Peyer's patch (tissue), 4 donors: ENCODE results near the gene CDH23. TPM values are rescaled to one million over a fixed set of nuclear protein-coding genes. Genes with fewer than 3 reads are reported as not detected.

Experiments used
- DNase-seq, 3 donors: peaks; one replicate each; pipeline ENCODE4 v3.0.0-alpha.2; 2017 to 2019
- H3K27ac ChIP-seq, 4 donors: fragments of 200-600 bp; sonication (generic); one replicate each; pipeline ENCODE4 v1.5.1; 2016 to 2019
- H3K27me3 ChIP-seq, 2 donors: fragments of 200-600 bp; sonication (generic); one replicate each; pipeline ENCODE4 v1.5.1; 2019
- H3K36me3 ChIP-seq, 3 donors: fragments of 200-600 bp; sonication (generic); one replicate each; pipeline ENCODE4 v1.5.1; 2016 to 2019
- H3K4me1 ChIP-seq, 4 donors: fragments of 200-600 bp; sonication (generic); one replicate each; pipeline ENCODE4 v1.5.1; 2016 to 2019
- H3K4me3 ChIP-seq, 4 donors: fragments of 200-600 bp; sonication (generic); 1 replicate in 3 of 4; 2 replicates in 1 of 4; pipeline ENCODE4 v1.5.1; 2016 to 2019; ENCODE audit warnings: mild to moderate bottlenecking in 1 of 4
- H3K9me3 ChIP-seq, 4 donors: fragments of 200-600 bp; sonication (generic); one replicate each; pipeline ENCODE4 v1.5.1; 2016 to 2019; ENCODE audit warnings: mild to moderate bottlenecking in 1 of 4
- POLR2A ChIP-seq, 2 donors: fragments of 450-650 bp; IDR thresholded peaks; one replicate each; pipeline ENCODE4 v1.5.1; 2017; ENCODE audit warnings: antibody characterized with exemption in 2 of 2, mild to moderate bottlenecking in 2 of 2, moderate library complexity in 2 of 2
- total RNA-seq, 4 donors: library from RNA; depleted of rRNA; stranded (reverse); fragments of >200 nt; gene quantifications; one replicate each; pipeline ENCODE4 v1.1.0, GENCODE V29; 2016
- TF ChIP-seq, protein P1 (sequence below), 6 experiments: fragments of 450-650 bp in 4 of 6; fragments of 200-600 bp in 2 of 6; sonication (generic) in 1 of 6; IDR thresholded peaks; one replicate each; pipeline ENCODE4 v1.5.1; 2017 to 2019; ENCODE audit warnings: antibody characterized with exemption in 6 of 6, mild to moderate bottlenecking in 3 of 6, moderate library complexity in 1 of 6

Gene CDH23
- total RNA-seq, 4 donors from 2014 or later: 3.2 to 9.9 (median 5.4) TPM

DNA sequence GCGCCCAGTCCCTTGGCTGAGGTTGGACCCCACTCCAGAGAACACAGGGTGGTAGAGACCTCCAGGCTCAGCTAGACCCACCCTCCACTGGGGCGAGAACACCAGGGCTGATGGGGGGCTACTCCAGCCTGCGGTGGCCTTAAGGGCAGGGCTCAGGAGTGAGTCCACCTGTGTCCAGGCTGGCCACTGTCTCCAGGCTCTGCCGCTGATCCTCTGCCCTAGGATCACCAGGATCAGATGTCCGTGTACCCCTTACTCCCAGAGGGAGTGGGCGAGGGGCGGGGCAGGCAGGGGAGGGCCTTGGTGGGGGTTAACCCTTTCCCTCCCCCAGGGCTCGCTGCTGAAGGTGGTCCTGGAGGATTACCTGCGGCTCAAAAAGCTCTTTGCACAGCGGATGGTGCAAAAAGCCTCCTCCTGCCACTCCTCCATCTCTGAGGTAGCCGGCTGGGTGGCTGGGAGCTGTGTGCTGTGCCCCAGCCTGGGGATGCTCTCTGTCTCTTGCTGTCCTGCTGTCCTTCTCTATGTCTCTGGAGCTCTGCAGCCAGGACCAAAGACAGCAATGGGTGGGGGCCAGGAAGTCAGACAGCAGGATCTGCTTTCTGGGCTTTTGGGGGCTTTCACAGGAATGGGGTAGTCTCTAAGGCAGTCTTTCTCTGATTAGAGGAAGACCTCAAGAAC is 416.3 kb downstream of the CDH23 start:
- H3K36me3 ChIP-seq: peaks cover 0 to 33% (median 0%) of the 10 kb centered on the region in 3 donors

DNA sequence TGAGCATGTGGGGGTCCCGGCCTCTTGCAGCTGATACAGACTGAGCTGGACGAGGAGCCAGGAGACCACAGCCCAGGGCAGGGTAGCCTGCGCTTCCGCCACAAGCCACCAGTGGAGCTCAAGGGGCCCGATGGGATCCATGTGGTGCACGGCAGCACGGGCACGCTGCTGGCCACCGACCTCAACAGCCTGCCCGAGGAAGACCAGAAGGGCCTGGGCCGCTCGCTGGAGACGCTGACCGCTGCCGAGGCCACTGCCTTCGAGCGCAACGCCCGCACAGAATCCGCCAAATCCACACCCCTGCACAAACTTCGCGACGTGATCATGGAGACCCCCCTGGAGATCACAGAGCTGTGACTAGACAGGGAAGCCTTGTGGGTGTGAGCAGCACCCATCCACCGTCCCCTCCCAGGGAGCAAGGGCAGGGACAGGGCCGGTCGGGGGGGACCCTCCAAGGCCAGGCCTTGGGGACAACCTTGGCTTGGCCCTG is 418.2 kb downstream of the CDH23 start:
- no peak for TF ChIP-seq POLR2A (IDR thresholded peaks at IDR 0.05)
- TF ChIP-seq, protein P1, sequence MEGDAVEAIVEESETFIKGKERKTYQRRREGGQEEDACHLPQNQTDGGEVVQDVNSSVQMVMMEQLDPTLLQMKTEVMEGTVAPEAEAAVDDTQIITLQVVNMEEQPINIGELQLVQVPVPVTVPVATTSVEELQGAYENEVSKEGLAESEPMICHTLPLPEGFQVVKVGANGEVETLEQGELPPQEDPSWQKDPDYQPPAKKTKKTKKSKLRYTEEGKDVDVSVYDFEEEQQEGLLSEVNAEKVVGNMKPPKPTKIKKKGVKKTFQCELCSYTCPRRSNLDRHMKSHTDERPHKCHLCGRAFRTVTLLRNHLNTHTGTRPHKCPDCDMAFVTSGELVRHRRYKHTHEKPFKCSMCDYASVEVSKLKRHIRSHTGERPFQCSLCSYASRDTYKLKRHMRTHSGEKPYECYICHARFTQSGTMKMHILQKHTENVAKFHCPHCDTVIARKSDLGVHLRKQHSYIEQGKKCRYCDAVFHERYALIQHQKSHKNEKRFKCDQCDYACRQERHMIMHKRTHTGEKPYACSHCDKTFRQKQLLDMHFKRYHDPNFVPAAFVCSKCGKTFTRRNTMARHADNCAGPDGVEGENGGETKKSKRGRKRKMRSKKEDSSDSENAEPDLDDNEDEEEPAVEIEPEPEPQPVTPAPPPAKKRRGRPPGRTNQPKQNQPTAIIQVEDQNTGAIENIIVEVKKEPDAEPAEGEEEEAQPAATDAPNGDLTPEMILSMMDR (IDR thresholded peaks at IDR 0.05): no peak
- H3K27ac ChIP-seq: no peak overlapping the region
- no peaks in the 10 kb centered on the region for H3K9me3 ChIP-seq
- no peaks in the 10 kb centered on the region for H3K27me3 ChIP-seq
- DNase-seq: no peak
- H3K4me3 ChIP-seq: no peak overlapping the region
- peaks cover 0 to 52% (median 7%) of the 10 kb centered on the region in 3 donors for H3K36me3 ChIP-seq
- H3K4me1 ChIP-seq: peaks cover 0 to 9% (median 0%) of the 10 kb centered on the region in 4 donors

More for the DNA sequence above, 416.3 kb downstream of the CDH23 start:
- H3K4me3 ChIP-seq: no peak overlapping the region
- no peaks in the 10 kb centered on the region for H3K9me3 ChIP-seq
- no peak overlapping the region for H3K27ac ChIP-seq
- no peaks in the 10 kb centered on the region for H3K27me3 ChIP-seq
- peaks cover 0 to 9% (median 0%) of the 10 kb centered on the region in 4 donors for H3K4me1 ChIP-seq
- no peak for TF ChIP-seq POLR2A (IDR thresholded peaks at IDR 0.05)
- TF ChIP-seq, protein P1 (IDR thresholded peaks at IDR 0.05): no peak
- DNase-seq: no peak

DNA sequence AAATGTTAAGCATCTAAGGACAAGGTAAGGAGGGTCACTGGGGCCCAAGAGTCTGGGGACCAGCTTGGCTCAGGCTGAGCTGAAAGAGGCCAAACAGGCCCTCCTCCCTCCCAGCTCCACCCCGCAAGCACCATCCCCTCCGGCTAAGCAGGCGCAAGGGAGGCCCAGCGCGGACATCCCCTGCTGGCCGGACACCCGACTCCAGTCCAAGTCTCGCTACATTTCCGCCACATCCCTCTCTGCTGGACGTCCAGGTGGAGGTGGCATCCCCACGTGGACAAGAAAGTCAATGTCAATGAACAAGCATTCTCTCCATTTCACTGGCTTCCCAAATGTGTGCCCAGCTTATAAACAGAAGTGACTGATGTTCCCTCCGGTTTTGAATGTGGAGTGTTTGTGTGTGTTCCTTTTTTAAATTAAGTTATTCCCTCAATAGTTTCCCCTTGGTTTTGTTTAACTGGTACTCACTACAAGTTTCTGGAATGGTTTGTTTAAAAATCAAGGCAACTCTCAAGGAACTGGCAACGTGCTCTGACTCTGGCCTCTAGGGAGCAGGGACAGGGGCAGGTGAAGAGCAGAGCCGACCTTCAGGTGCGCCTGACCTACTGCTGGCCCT is 418.9 kb downstream of the CDH23 start:
- DNase-seq: no peak
- H3K4me1 ChIP-seq: peaks cover 0 to 9% (median 0%) of the 10 kb centered on the region in 4 donors
- H3K4me3 ChIP-seq: no peak overlapping the region
- TF ChIP-seq POLR2A (IDR thresholded peaks at IDR 0.05): no peak
- TF ChIP-seq, protein P1 (IDR thresholded peaks at IDR 0.05): no peak
- H3K27ac ChIP-seq: no peak overlapping the region
- peaks cover 0 to 59% (median 7%) of the 10 kb centered on the region in 3 donors for H3K36me3 ChIP-seq
- no peaks in the 10 kb centered on the region for H3K9me3 ChIP-seq
- H3K27me3 ChIP-seq: no peaks in the 10 kb centered on the region

DNA sequence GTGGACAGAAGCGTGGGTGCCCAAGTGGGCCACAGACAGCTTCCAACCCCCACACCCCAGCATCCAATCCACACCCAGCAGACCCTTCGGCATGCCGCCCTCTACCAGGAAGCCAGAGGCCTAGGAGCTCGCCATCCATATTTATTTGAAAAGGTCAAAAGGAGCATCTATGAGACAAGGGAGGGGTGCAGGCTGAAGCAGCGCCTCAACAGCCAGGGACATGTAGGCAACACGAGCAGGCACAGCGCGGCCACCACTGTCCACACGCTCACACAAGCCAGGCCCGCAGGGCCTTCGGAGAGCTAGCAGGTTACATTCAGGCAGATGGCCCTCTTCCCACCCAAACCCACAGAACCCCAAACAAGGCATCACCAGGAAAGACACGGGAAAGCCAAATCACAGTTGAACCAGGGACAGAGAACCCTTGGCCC is 419.7 kb downstream of the CDH23 start:
- TF ChIP-seq, protein P1 (IDR thresholded peaks at IDR 0.05): no peak
- TF ChIP-seq POLR2A (IDR thresholded peaks at IDR 0.05): no peak
- Histone ChIP-seq H3K27ac (no peak overlapping the region), H3K4me3 (no peak overlapping the region), H3K4me1 (peaks cover 0 to 9% (median 0%) of the 10 kb centered on the region in 4 donors), H3K36me3 (peaks cover 0 to 67% (median 7%) of the 10 kb centered on the region in 3 donors), H3K27me3 (no peaks in the 10 kb centered on the region), H3K9me3 (no peaks in the 10 kb centered on the region)
- DNase-seq: no peak

DNA sequence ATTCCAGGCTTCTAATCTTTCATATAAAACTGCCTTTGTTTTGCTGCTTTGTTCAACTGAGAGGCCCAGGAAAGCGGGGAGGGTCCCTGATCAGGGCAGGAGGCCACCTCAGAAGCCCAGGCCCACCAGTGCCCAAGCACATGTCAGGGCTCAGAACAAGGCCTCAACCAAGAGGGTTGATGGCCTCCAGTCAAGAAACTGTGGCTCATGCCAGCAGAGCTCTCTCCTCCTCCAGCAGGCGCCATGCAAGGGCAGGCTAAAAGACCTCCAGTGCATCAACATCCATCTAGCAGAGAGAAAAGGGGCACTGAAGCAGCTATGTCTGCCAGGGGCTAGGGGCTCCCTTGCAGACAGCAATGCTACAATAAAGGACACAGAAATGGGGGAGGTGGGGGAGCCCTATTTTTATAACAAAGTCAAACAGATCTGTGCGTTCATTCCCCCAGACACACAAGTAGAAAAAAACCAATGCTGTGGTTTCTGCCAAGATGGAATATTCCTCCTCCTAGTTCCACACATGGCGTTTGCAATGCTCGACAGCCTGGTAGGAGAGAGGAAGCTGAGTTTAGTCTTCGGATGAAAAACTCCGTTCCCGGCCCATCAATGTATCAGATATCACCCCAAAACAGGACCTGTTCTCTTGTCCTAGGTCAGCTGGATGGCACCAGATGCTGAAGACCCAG is 420.4 kb downstream of the CDH23 start:
- TF ChIP-seq POLR2A (IDR thresholded peaks at IDR 0.05): no peak
- TF ChIP-seq, protein P1 (IDR thresholded peaks at IDR 0.05): no peak
- Histone ChIP-seq H3K4me1 (peaks cover 0 to 3% (median 0%) of the 10 kb centered on the region in 4 donors), H3K4me3 (no peak overlapping the region), H3K36me3 (peaks cover 0 to 73% (median 7%) of the 10 kb centered on the region in 3 donors), H3K9me3 (no peaks in the 10 kb centered on the region), H3K27me3 (no peaks in the 10 kb centered on the region), H3K27ac (no peak overlapping the region)
- no peak for DNase-seq
